Aorta (tissue), 5 donors: ENCODE measurements around the gene NPEPL1. TPM values are rescaled to one million over a fixed set of nuclear protein-coding genes. Genes with fewer than 3 reads are reported as not detected.

ENCODE experiments used
- ATAC-seq: fragments of 200-7000 bp; cut with Tn5 transposase; one replicate; pipeline ENCODE4 v1.9.1; 2022; ENCODE audit warnings: moderate library complexity; ENCODE audit not compliant: low FRiP score
- DNase-seq, 2 donors: peaks; one replicate each; pipeline ENCODE4 v3.0.0-alpha.2; 2020
- H3K27ac ChIP-seq, 2 donors: one replicate each; pipeline ENCODE4 v1.5.1; 2013; ENCODE audit warnings: low read length in 2 of 2, mild to moderate bottlenecking in 2 of 2, moderate library complexity in 2 of 2, control low read depth in 1 of 2, inconsistent platforms in 1 of 2, low read depth in 1 of 2
- H3K27me3 ChIP-seq, 2 donors: one replicate each; pipeline ENCODE4 v1.6.1; 2013; ENCODE audit warnings: control low read depth in 1 of 2, low read length in 1 of 2, mild to moderate bottlenecking in 1 of 2, moderate library complexity in 1 of 2; ENCODE audit not compliant: insufficient read depth in 2 of 2, control insufficient read depth in 1 of 2
- H3K36me3 ChIP-seq, 2 donors: one replicate each; pipeline ENCODE4 v1.6.1; 2013; ENCODE audit warnings: control low read depth in 1 of 2, low read length in 1 of 2, mild to moderate bottlenecking in 1 of 2; ENCODE audit not compliant: insufficient read depth in 2 of 2, control insufficient read depth in 1 of 2
- H3K4me1 ChIP-seq, 2 donors: one replicate each; pipeline ENCODE4 v1.6.1; 2013; ENCODE audit warnings: low read length in 2 of 2, control low read depth in 1 of 2, mild to moderate bottlenecking in 1 of 2, moderate library complexity in 1 of 2; ENCODE audit not compliant: insufficient read depth in 2 of 2, control insufficient read depth in 1 of 2
- H3K4me3 ChIP-seq, 2 donors: one replicate each; pipeline ENCODE4 v1.5.1; 2013; ENCODE audit warnings: low read length in 2 of 2, control low read depth in 1 of 2, mild to moderate bottlenecking in 1 of 2
- H3K9me3 ChIP-seq: one replicate; pipeline ENCODE4 v1.6.1; 2013; ENCODE audit warnings: mild to moderate bottlenecking, low read length; ENCODE audit not compliant: control insufficient read depth
- WGBS, 2 donors: extraction: QIAGEN DNeasy Blood & Tissue Kit; methylation state at CpG; one replicate each; pipeline ENCODE4 v1.1.7; 2013; 5-methylcytosine and 5-hydroxymethylcytosine counted together
- intact Hi-C, 2 donors: fragments of 100-400 bp; cut with DNase I; formaldehyde crosslinking; loops; one replicate each; pipeline versions ENCODE4 v1.14.2 to v1.15.0; 2022
- polyA plus RNA-seq, 2 donors: library from polyadenylated mRNA; stranded (reverse); fragments of 200-250 nt; gene quantifications; one replicate each; pipeline ENCODE4 v1.2.3, GENCODE V29; 2013
- total RNA-seq, 2 donors: library from RNA; stranded (reverse); fragmentation: NEBNext Ultra II Directional; extraction: Animal tissue kit (Norgen Biotek cat#: 25700); gene quantifications; one replicate each; pipeline ENCODE4 v1.2.1, GENCODE V29; 2021
- donor health status: healthy with polysubstance abuse.
- donor health status: Bipolar disorder and iron deficiency.
- donor health status: DM: no; HTN: no; CAD: no.
- donor health status: DM: no; HTN: no; CAD: no.
- donor health status: DM: yes; HTN: yes; CAD: no.

Gene NPEPL1
- total and polyA plus RNA-seq, 4 donors = 14.7 to 92.8 (median 37.6) TPM

DNA sequence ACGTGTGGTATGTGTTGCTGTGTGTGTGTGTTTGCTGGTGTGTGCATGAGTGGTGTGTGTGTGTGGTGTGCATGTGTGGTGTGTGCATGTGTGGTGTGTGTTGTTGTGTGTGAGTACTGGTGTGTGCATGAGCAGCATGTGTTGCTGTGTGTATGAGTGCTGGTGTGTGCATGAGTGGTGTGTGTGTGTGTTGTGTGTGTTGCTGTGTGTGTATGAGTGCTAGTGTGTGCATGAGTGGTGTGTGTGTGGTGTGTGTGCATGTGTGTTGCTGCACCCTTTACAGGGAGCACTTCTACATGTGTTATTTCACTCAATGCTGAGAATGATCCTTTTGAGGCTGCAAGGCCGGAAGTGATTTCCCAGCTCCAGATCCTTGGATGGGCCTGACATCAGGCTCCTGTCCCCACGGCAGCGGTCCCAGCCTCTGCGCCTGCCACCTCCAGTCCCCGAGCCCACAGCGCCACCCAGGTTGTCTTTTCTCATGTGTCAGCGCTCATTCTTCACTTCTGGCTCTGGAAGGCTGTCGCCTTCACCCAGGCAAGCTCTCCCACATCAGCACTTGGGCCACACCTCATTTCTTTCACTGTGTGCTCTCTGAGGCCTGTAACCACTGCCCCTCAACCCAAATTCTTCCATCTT is 2.6 kb downstream of the NPEPL1 start:
- ATAC-seq (no peak), DNase-seq (peak in 1 of 2 donors; percentile 67)
- Histone ChIP-seq H3K27me3 (no peaks in the 10 kb centered on the region), H3K4me3 (no peak overlapping the region), H3K4me1 (no peaks in the 10 kb centered on the region), H3K36me3 (no peaks in the 10 kb centered on the region), H3K27ac (no peak overlapping the region), H3K9me3 (no peaks in the 10 kb centered on the region)
- WGBS, 2 donors = 86 to 92% methylated on average over 9 of the region's 9 CpGs
- intact Hi-C loops = loop anchor here (10.0 kb wide), 2 partner anchors 460 to 1100 kb away; no protein-coding TSS in a partner anchor

DNA sequence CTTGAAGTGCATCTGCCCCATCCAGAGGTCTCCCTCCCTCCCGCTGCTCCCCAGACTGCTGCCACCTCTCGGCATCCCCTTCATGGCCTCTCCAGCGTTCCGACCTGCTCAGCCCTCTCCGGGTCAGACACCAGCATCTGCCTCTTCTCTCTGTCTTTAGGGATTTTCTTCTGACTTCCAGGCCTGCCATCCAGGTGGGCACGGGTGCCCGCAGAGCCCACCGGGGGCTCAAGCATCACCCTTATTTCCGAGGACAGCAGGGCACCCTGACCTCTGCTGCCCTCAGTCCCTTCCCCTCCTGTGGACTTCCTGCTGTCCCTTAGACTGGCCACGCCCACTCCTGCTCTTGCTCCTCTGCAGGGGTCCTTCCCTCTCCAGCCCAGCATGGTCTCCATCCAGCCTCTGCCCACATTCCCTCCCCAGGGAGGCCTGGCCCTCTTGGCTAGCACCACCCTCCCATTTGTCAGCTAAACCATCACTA is 3.3 kb downstream of the NPEPL1 start:
- Histone ChIP-seq H3K4me3 (no peak overlapping the region), H3K9me3 (no peaks in the 10 kb centered on the region), H3K36me3 (no peaks in the 10 kb centered on the region), H3K4me1 (no peaks in the 10 kb centered on the region), H3K27ac (no peak overlapping the region), H3K27me3 (no peaks in the 10 kb centered on the region)
- ATAC-seq (no peak), DNase-seq (peak in 1 of 2 donors; percentile 55)
- intact Hi-C loops = loop anchor here (10.0 kb wide), 2 partner anchors 461 to 1101 kb away; no protein-coding TSS in a partner anchor
- WGBS, 2 donors = 89% methylated on average over 10 of the region's 10 CpGs

DNA sequence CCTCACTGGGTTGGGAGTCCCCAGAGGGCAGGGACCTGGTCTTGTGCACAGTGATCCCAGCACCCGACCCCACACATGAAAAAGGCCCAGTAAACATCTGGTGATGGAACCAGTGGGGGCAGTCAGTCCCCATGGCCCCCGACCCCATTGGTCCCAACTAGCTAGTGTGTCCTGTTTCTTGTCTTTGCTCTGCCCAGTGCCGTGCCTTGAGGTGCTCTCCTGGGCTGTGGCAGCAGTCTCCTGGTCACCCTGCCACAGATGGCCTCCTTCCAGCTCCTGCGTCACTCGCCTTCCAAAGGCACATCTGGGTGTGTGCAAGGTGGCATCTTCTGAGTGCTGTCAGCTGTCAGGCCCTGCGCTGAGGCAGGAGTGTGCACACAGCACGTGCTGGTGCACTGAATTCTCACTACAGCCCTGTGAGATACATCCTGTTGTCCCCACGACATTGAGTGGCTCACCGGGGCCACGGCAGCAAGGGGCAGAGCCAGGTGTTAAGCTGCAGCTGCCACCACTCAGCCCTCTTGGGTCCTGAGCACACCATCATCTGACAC is 3.9 kb downstream of the NPEPL1 start:
- Histone ChIP-seq H3K9me3 (no peaks in the 10 kb centered on the region), H3K27ac (no peak overlapping the region), H3K27me3 (no peaks in the 10 kb centered on the region), H3K4me3 (no peak overlapping the region), H3K36me3 (no peaks in the 10 kb centered on the region), H3K4me1 (no peaks in the 10 kb centered on the region)
- ATAC-seq (no peak), DNase-seq (peak in 1 of 2 donors; percentile 55)
- intact Hi-C loops = loop anchor here (10.0 kb wide), 2 partner anchors 462 to 1102 kb away; no protein-coding TSS in a partner anchor
- WGBS, 2 donors = 90 to 91% methylated on average over 10 of the region's 10 CpGs

DNA sequence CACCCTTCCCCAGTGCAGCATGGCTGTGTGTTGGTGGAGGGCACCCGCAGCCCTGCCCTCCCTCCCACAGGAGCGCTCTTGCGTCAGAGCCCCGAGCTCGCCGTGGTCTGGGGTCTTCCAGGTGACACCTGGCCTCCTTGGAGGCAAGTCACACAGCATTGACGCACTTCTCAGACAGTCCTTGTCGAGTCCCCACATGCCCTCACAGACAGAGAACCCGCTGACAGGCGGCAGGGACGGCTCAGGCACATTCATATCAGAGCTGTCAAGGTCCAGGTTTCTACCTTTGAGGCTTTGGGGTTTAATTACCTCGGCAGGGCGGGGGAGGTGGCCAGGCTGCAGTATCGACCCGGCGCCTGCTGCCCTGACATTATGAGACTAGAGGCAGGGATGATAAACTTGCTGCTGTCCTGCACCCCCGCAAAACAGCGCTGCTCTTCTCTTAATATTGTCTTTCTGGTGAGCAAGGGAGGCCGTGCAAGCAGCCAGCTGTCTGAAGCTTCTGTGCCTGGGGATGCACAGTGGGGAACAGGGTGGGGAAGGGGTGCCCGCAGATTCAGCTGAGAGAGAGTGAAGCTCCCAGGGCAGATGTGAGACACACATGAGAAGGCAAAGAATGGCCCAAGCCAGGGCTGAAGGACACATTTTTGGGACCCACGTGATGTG is 4.7 kb downstream of the NPEPL1 start:
- Histone ChIP-seq H3K27ac (no peak overlapping the region), H3K36me3 (peaks cover 0 to 2% of the 10 kb centered on the region in 2 donors), H3K9me3 (no peaks in the 10 kb centered on the region), H3K4me1 (no peaks in the 10 kb centered on the region), H3K4me3 (no peak overlapping the region), H3K27me3 (no peaks in the 10 kb centered on the region)
- peak in 1 of 2 donors; percentile 56 for DNase-seq
- WGBS, 2 donors = 87 to 89% methylated on average over 21 of the region's 21 CpGs
- intact Hi-C loops = loop anchor here (10.0 kb wide), 2 partner anchors 463 to 1103 kb away; no protein-coding TSS in a partner anchor
- no peak for ATAC-seq

DNA sequence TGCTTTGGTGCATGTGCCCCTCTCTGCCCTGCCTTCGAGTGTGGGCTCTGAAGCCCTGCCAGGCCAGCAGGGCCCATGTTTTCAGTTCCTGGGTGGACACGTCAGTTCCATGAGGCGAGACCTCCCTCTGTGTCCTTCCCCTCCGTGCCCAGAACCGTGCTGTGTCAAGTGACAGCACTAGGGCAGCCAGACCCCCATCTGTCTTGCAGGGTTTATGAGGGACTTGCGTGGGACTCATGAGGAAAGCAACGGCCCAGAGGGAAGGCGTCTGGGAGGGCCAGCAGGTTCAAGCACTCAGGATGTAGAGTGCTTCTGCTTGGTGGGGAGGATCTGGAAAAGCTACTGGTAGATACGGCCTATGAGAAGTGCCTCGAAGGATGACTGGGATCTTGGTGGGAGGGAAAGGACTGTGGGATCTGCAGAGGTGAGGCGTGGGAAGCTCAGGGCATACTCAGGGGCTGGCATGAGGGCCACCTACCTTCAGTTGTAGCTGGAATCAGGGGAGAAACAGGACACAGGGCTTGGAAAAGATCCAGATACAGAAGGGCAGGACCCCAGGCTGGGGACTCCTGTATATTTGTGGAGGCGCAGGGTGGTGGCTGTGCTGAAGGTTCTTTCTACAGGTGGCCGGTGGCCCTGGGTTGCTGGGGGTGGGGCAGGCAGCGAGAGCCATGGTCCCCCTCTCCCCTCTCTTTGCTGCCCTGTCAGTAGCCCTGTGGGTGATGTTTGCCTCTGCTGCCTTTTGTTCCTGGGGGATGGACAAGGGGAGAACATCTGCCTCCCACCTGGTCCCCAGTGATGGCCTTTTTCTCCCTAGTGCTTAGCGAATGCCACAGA is 5.5 kb downstream of the NPEPL1 start:
- 91 to 92% methylated on average over 15 of the region's 15 CpGs for WGBS, 2 donors
- Histone ChIP-seq H3K36me3 (peaks cover 0 to 2% of the 10 kb centered on the region in 2 donors), H3K27ac (no peak overlapping the region), H3K4me1 (no peaks in the 10 kb centered on the region), H3K9me3 (no peaks in the 10 kb centered on the region), H3K27me3 (no peaks in the 10 kb centered on the region), H3K4me3 (no peak overlapping the region)
- DNase-seq (peak in 1 of 2 donors; percentile 63), ATAC-seq (no peak)
- intact Hi-C loops = loop anchor here (10.0 kb wide), 2 partner anchors 463 to 1103 kb away; no protein-coding TSS in a partner anchor

GRCh38 chr20:58698741-58699622 is 6.4 kb downstream of the NPEPL1 start:
- Histone ChIP-seq H3K27me3 (no peaks in the 10 kb centered on the region), H3K9me3 (no peaks in the 10 kb centered on the region), H3K4me1 (no peaks in the 10 kb centered on the region), H3K4me3 (no peak overlapping the region), H3K36me3 (peaks cover 0 to 7% of the 10 kb centered on the region in 2 donors), H3K27ac (no peak overlapping the region)
- 86 to 89% methylated on average over 27 of the region's 27 CpGs for WGBS, 2 donors
- peak in 1 of 2 donors; percentile 78 for DNase-seq
- intact Hi-C loops = loop anchor here (10.0 kb wide), 2 partner anchors 464 to 1104 kb away; no protein-coding TSS in a partner anchor
- ATAC-seq = peak; percentile 68

GRCh38 chr20:58699623-58700107 is 7.1 kb downstream of the NPEPL1 start:
- Histone ChIP-seq H3K4me3 (no peak overlapping the region), H3K27me3 (no peaks in the 10 kb centered on the region), H3K4me1 (no peaks in the 10 kb centered on the region), H3K9me3 (no peaks in the 10 kb centered on the region), H3K27ac (no peak overlapping the region), H3K36me3 (peaks cover 0 to 7% of the 10 kb centered on the region in 2 donors)
- DNase-seq = peak in 1 of 2 donors; percentile 65
- intact Hi-C loops = loop anchor here (10.0 kb wide), 2 partner anchors 465 to 1105 kb away; no protein-coding TSS in a partner anchor
- 91 to 92% methylated on average over 9 of the region's 9 CpGs for WGBS, 2 donors
- peak; percentile 40 for ATAC-seq
